BE2C (cell line): Measurements from ENCODE around the gene XPC.

Source experiments
- DNase-seq: peaks from one replicate; pipeline ENCODE4 v3.0.0-alpha.2; 2020
- H3K27me3 ChIP-seq: fragments of 250-450 bp; sonication (Bioruptor Pico); 2 replicates; pipeline ENCODE4 v1.5.1; 2020; ENCODE audit warnings: mild to moderate bottlenecking
- H3K36me3 ChIP-seq: fragments of 250-450 bp; sonication (Bioruptor Pico); 2 replicates; pipeline ENCODE4 v1.5.1; 2020; ENCODE audit warnings: mild to moderate bottlenecking
- H3K4me1 ChIP-seq: fragments of 250-450 bp; sonication (Bioruptor Pico); 2 replicates; pipeline ENCODE4 v1.5.1; 2020
- H3K4me3 ChIP-seq: 2 replicates; pipeline ENCODE4 v1.5.1; 2011; ENCODE audit warnings: low read depth, low read length
- H3K9me3 ChIP-seq: fragments of 250-450 bp; sonication (Bioruptor Pico); 2 replicates; pipeline ENCODE4 v1.5.1; 2020
- CTCF ChIP-seq: IDR thresholded peaks from 2 replicates; pipeline ENCODE4 v1.5.1; 2012; ENCODE audit warnings: mild to moderate bottlenecking, low read depth, low read length

The XPC gene

GRCh38 chr3:14204515-14205284 is 26.3 kb upstream of the XPC start:
- TF ChIP-seq CTCF, result no peak
- DNase-seq, result no peak
- no peak overlapping the region for H3K4me3 ChIP-seq
- H3K4me1 ChIP-seq, result no peaks in the 10 kb centered on the region
- no peaks in the 10 kb centered on the region for H3K27me3 ChIP-seq
- no peaks in the 10 kb centered on the region for H3K9me3 ChIP-seq
- no peaks in the 10 kb centered on the region for H3K36me3 ChIP-seq

GRCh38 chr3:14203521-14204079 is 25.2 kb upstream of the XPC start:
- Histone ChIP-seq H3K4me1 (no peaks in the 10 kb centered on the region), H3K9me3 (no peaks in the 10 kb centered on the region), H3K4me3 (no peak overlapping the region), H3K36me3 (no peaks in the 10 kb centered on the region), H3K27me3 (no peaks in the 10 kb centered on the region)
- DNase-seq, result peak; percentile 44
- peak; percentile 76 for TF ChIP-seq CTCF

- H3K4me3 ChIP-seq, result no peak overlapping the region
- H3K9me3 ChIP-seq, result no peaks in the 10 kb centered on the region
- no peaks in the 10 kb centered on the region for H3K27me3 ChIP-seq
- no peak for TF ChIP-seq CTCF
- DNase-seq, result no peak
- H3K4me1 ChIP-seq, result no peaks in the 10 kb centered on the region
- no peaks in the 10 kb centered on the region for H3K36me3 ChIP-seq
These were observed 24.6 kb upstream of the XPC start for GRCh38 chr3:14202874-14203520.

- H3K36me3 ChIP-seq, result no peaks in the 10 kb centered on the region
- no peak for DNase-seq
- no peaks in the 10 kb centered on the region for H3K4me1 ChIP-seq
- H3K27me3 ChIP-seq, result no peaks in the 10 kb centered on the region
- no peak overlapping the region for H3K4me3 ChIP-seq
- no peak for TF ChIP-seq CTCF
- H3K9me3 ChIP-seq, result no peaks in the 10 kb centered on the region
These were observed 23.7 kb upstream of the XPC start for GRCh38 chr3:14201940-14202684.

- TF ChIP-seq CTCF, result no peak
- no peak for DNase-seq
- Histone ChIP-seq H3K27me3 (no peaks in the 10 kb centered on the region), H3K4me3 (no peak overlapping the region), H3K36me3 (no peaks in the 10 kb centered on the region), H3K4me1 (no peaks in the 10 kb centered on the region), H3K9me3 (no peaks in the 10 kb centered on the region)
These were observed 22.4 kb upstream of the XPC start for GRCh38 chr3:14200841-14201240.
